Stimulated activated CD4-positive, alpha-beta T cell treated with anti-CD3 and anti-CD28 coated beads, Interleukin-4, amount 100 ng/mL, for 24 hours (primary cell): ENCODE data around the gene PLIN3.
"Not testable (repeated sequence)": the region's sequence is repeated elsewhere in the genome, so short reads cannot be mapped to it uniquely, and the experiment has no call there.

Experiments
- DNase-seq: peaks from one replicate; pipeline ENCODE4 v3.0.0-alpha.2; 2020

PLIN3 gene

GRCh38 chr19:4867534-4868285 lies at the start of gene PLIN3:
Gene PLIN3 (minus strand): TSS chr19:4867667. CDS start chr19:4861394, 6,273 bp downstream.
- peak; percentile 92 for DNase-seq

GRCh38 chr19:4916292-4917082 lies 49.0 kb upstream of the PLIN3 start:
- peak; percentile 33 for DNase-seq

GRCh38 chr19:4914736-4915501 lies 47.5 kb upstream of the PLIN3 start:
- peak; percentile 81 for DNase-seq

GRCh38 chr19:4913996-4914735 lies 46.7 kb upstream of the PLIN3 start:
- peak; percentile 25 for DNase-seq

GRCh38 chr19:4911786-4912672 lies 44.6 kb upstream of the PLIN3 start:
- DNase-seq = peak; percentile 84

GRCh38 chr19:4911314-4911713 lies 43.8 kb upstream of the PLIN3 start:
- DNase-seq = no peak

GRCh38 chr19:4910594-4911281 lies 43.3 kb upstream of the PLIN3 start:
- no peak for DNase-seq

GRCh38 chr19:4909897-4910593 lies 42.6 kb upstream of the PLIN3 start:
- DNase-seq = peak; percentile 96

- DNase-seq = peak; percentile 70
Observed at GRCh38 chr19:4909156-4909896, 41.9 kb upstream of the PLIN3 start, which contains the start of gene UHRF1. Gene UHRF1 (plus strand): TSS chr19:4909501. CDS start chr19:4910886, 1,385 bp downstream.

GRCh38 chr19:4908781-4909155 lies 41.3 kb upstream of the PLIN3 start:
- DNase-seq = no peak

- DNase-seq = no peak
Observed at GRCh38 chr19:4908360-4908759, 40.9 kb upstream of the PLIN3 start.

GRCh38 chr19:4906963-4907362 lies 39.5 kb upstream of the PLIN3 start:
- DNase-seq = no peak

- no peak for DNase-seq
Observed at GRCh38 chr19:4904481-4904880, 37.0 kb upstream of the PLIN3 start.

GRCh38 chr19:4902796-4903195 lies 35.3 kb upstream of the PLIN3 start, which contains the start of gene ARRDC5:
Gene ARRDC5 (minus strand): TSS chr19:4902896. CDS start chr19:4902825, 71 bp downstream.
- no peak for DNase-seq

GRCh38 chr19:4900879-4901278 lies 33.4 kb upstream of the PLIN3 start:
- DNase-seq = not testable (repeated sequence)

GRCh38 chr19:4897146-4897545 lies 29.7 kb upstream of the PLIN3 start:
- DNase-seq = no peak

- no peak for DNase-seq
Observed at GRCh38 chr19:4896372-4896771, 28.9 kb upstream of the PLIN3 start.

- DNase-seq = not testable (repeated sequence)
Observed at GRCh38 chr19:4892962-4893361, 25.5 kb upstream of the PLIN3 start.

- no peak for DNase-seq
Observed at GRCh38 chr19:4891066-4891465, 23.6 kb upstream of the PLIN3 start.
